ENCODE data around the gene STKLD1. TPM values are rescaled to one million over a fixed set of nuclear protein-coding genes. Genes with fewer than 3 reads are reported as not detected.

The STKLD1 gene
- 1.6 TPM for total RNA-seq

DNA sequence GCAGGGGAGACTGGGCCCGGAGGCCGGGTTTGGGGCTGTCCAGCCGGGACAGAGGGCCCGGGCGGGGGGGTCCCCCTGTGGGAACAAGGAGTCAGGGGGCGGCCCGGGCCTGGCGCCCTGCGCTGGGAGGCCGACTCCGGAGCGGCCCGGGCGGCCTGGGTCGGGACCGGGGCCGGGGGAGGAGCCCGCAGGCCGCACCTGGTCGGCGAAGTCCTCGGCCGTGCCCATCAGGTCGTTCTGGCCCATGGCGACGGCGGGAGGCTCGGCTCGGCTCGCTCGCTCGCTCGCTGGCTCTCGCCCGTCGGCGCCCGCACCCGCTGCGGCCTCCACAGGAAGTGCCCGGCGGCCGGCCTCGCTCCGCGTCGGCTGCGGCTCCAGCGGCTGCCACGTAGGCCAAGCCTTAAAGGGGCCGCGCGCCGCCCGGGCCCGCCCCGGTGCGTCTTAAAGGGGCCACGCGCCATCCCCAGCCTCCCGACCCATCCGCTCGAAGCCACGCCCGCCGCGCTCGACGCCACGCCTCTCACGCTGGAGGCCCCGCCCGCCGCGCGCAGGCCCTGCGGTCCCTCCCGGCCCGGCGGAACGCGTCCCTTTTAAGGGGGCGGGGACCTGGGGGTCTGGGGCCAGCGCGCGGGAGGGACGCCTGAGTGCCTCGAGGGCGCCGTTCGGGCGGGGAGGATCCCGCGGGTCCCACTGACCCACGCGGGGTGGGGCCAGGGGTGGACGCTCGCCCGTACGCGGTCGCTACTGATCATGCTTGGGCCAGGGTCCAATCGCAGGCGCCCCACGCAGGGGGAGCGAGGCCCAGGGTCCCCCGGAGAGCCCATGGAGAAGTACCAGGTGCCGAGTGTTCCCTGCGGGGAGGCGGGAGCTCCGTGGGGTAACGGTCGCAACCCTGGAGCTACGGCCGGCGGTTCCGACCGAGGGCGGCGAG is at the start of gene STKLD1, which contains the start of gene SURF4:
STKLD1 (plus strand) TSS at position 643 of the 931 bp plus-strand sequence; CDS start at position 751, 108 bp downstream.
SURF4 (minus strand) TSS at position 337 of the 931 bp plus-strand sequence; CDS start at position 246, 91 bp downstream.

GRCh38 chr9:133335924-133336811 is 40.0 kb upstream of the STKLD1 start, which contains the start of gene SURF6:
TSS of gene SURF6 (minus strand) at chr9:133336188. CDS start at chr9:133336132, 56 bp downstream.

DNA sequence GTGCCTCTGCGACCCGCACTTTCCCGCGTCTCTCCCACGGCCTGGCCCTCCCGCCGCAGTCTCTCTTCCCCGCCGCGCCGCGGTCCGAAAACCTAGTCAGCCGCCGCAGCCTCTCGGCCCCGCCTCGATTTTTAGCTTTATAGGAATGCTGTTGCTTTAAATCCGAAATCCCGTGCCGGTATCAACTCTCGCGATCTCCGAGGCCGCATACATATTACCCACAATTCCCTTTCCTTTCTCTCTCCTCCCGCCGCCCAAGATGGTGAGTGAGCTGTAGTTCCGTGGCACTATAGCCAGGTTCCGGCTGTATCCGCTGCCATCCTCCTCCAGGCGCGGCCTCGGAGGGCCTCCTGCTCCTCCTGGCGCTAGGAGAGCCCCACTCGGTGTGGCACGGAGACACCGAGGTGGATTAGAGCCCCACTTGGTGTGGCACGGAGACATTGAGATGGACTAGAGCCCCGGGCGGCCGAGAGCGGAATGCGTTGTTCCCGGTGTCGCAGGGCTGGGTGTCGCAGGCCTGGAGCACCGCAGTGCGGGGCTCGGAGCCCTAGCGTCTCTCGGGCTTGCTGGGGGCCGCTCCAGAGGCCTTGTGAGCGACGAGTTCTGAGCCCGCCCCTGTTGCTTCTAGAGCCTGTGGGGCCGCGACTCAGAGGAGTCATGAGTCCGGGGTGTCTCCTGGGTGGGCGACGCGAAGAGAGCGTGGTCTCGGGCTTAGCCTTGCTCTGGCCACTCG is 28.0 kb upstream of the STKLD1 start, which contains the start of the genes MED22 and RPL7A:
MED22 (minus strand) TSS at position 147 of the 733 bp plus-strand sequence. CDS start 1,469 bp downstream, outside the sequence.
RPL7A (plus strand) TSS at position 234 of the 733 bp plus-strand sequence; CDS start at position 260, 26 bp downstream.

GRCh38 chr9:133356391-133357091 is 19.6 kb upstream of the STKLD1 start, which contains the start of the genes SURF1 and SURF2:
TSS of gene SURF1 (minus strand) at chr9:133356487. CDS start at chr9:133356453, 34 bp downstream.
TSS of gene SURF2 (plus strand) at chr9:133356550. CDS start at chr9:133356593, 43 bp downstream.

GRCh38 chr9:133417541-133418461 is 41.6 kb downstream of the STKLD1 start, which contains the start of gene REXO4:
TSS of gene REXO4 (minus strand) at chr9:133418010. CDS start at chr9:133417844, 166 bp downstream.

GRCh38 chr9:133421615-133422542 is 45.7 kb downstream of the STKLD1 start, which contains the start of gene ADAMTS13:
TSS of gene ADAMTS13 (plus strand) at chr9:133422367. CDS start at chr9:133422444, 77 bp downstream.

Small RNA genes lying within 50 kb of the gene (small RNA-seq; reads per million reads assigned to genes)
- not detected for gene RF00019 (ENCODE audit: low replicate concordance)
- gene SNORD24 (ENCODE audit: low replicate concordance): not detected
- not detected for gene SNORD36A (ENCODE audit: low replicate concordance)
- gene SNORD36B (ENCODE audit: low replicate concordance): not detected
- gene SNORD36C (ENCODE audit: low replicate concordance): not detected

Other genes starting within 250 kb of the STKLD1 start
- gene GBGT1, start 212.5 kb upstream of the STKLD1 start, total RNA-seq: 6.9 TPM
- gene OBP2B, start 167.1 kb upstream of the STKLD1 start, total RNA-seq: not detected
- gene ABO, start 101.2 kb upstream of the STKLD1 start, total RNA-seq: not detected
- 17.5 TPM for gene SURF6, start 40.2 kb upstream of the STKLD1 start, total RNA-seq
- 34.4 TPM for gene MED22, start 28.2 kb upstream of the STKLD1 start, total RNA-seq
- 912 TPM for gene RPL7A, start 28.1 kb upstream of the STKLD1 start, total RNA-seq
- 10.6 TPM for gene SURF1, start 19.9 kb upstream of the STKLD1 start, total RNA-seq
- 14.1 TPM for gene SURF2, start 19.8 kb upstream of the STKLD1 start, total RNA-seq
- gene SURF4, start 306 bp upstream of the STKLD1 start, total RNA-seq: 66.4 TPM
- 14.7 TPM for gene REXO4, start 41.6 kb downstream of the STKLD1 start, total RNA-seq
- 2.5 TPM for gene ADAMTS13, start 46.0 kb downstream of the STKLD1 start, total RNA-seq
- gene CACFD1, start 83.6 kb downstream of the STKLD1 start, total RNA-seq: 27.2 TPM
- gene SLC2A6, start 102.7 kb downstream of the STKLD1 start, total RNA-seq: 17.2 TPM
- gene MYMK, start 148.6 kb downstream of the STKLD1 start, total RNA-seq: not detected
- gene ADAMTSL2, start 158.3 kb downstream of the STKLD1 start, total RNA-seq: 3.8 TPM
- 17.2 TPM for gene FAM163B, start 233.0 kb downstream of the STKLD1 start, total RNA-seq

Data from parietal lobe (tissue), 2 donors.